ENCODE measurements around the gene CNTRL. TPM values are rescaled to one million over a fixed set of nuclear protein-coding genes. Genes with fewer than 3 reads are reported as not detected.

The CNTRL gene
- total RNA-seq, 1 experiment from 2014 or later: 44.9 TPM

- no peaks in the 10 kb centered on the region for H3K9me2 ChIP-seq (ENCODE audit: insufficient read depth)
- no peaks in the 10 kb centered on the region for H3K27me3 ChIP-seq (ENCODE audit: insufficient read depth, low read depth)
- H3K36me3 ChIP-seq (ENCODE audit: low read depth): peaks cover 5% of the 10 kb centered on the region; the same call in 1 of the 2 replicates
- DNase-seq: no peak
- no peak overlapping the region for H3K4me3 ChIP-seq
- H3K4me1 ChIP-seq (replicated peaks; ENCODE audit: insufficient read depth): peaks cover 8% of the 10 kb centered on the region
- no TSS peak for BruUV-seq (replicated peaks)
- H2AFZ ChIP-seq: no peak overlapping the region
- no peak overlapping the region for H3K4me2 ChIP-seq
- CTCF ChIA-PET: no interaction called here
- H3K79me2 ChIP-seq (ENCODE audit: low read depth): no peaks in the 10 kb centered on the region
- no peaks in the 10 kb centered on the region for H4K20me1 ChIP-seq (ENCODE audit: insufficient read depth)
- TF ChIP-seq CTCF (conservative IDR thresholded peaks at IDR 0.05): no peak
- TF ChIP-seq EZH2 (IDR thresholded peaks at IDR 0.05; ENCODE audit: low read depth): no peak
- no peak overlapping the region for H3K27ac ChIP-seq
- intact Hi-C loops (cut with micrococcal nuclease; ENCODE audit: unreplicated experiment): no loop called here
- peaks cover 4% of the 10 kb centered on the region; the same call in 1 of the 2 replicates for H3F3A ChIP-seq (ENCODE audit: insufficient read depth, low read depth)
- POLR2A ChIA-PET (ENCODE audit: unreplicated experiment): no interaction called here
- no peaks in the 10 kb centered on the region for H3K9me3 ChIP-seq (ENCODE audit: insufficient read depth, low read depth)
Observed at GRCh38 chr9:121160025-121160424, 85.3 kb downstream of the CNTRL start.

GRCh38 chr9:121168052-121168451 lies 93.3 kb downstream of the CNTRL start:
- no peak for DNase-seq
- ChIA-PET CTCF (no interaction called here), POLR2A (ENCODE audit: unreplicated experiment) (no interaction called here)
- Histone ChIP-seq H4K20me1 (ENCODE audit: insufficient read depth) (no peaks in the 10 kb centered on the region), H2AFZ (no peak overlapping the region), H3K36me3 (ENCODE audit: low read depth) (peaks cover 2% of the 10 kb centered on the region; the same call in 1 of the 2 replicates), H3K4me2 (no peak overlapping the region), H3K4me3 (no peak overlapping the region), H3K79me2 (ENCODE audit: low read depth) (no peaks in the 10 kb centered on the region), H3K27me3 (ENCODE audit: insufficient read depth, low read depth) (no peaks in the 10 kb centered on the region), H3F3A (ENCODE audit: insufficient read depth, low read depth) (no peaks in the 10 kb centered on the region), H3K9me3 (ENCODE audit: insufficient read depth, low read depth) (no peaks in the 10 kb centered on the region), H3K4me1 (replicated peaks; ENCODE audit: insufficient read depth) (no peaks in the 10 kb centered on the region), H3K9me2 (ENCODE audit: insufficient read depth) (no peaks in the 10 kb centered on the region), H3K27ac (no peak overlapping the region)
- TF ChIP-seq CTCF (conservative IDR thresholded peaks at IDR 0.05) (no peak), EZH2 (IDR thresholded peaks at IDR 0.05; ENCODE audit: low read depth) (no peak)
- no TSS peak for BruUV-seq (replicated peaks)
- intact Hi-C loops (cut with micrococcal nuclease; ENCODE audit: unreplicated experiment): no loop called here

- H3K4me1 ChIP-seq (replicated peaks; ENCODE audit: insufficient read depth): no peaks in the 10 kb centered on the region
- H3F3A ChIP-seq (ENCODE audit: insufficient read depth, low read depth): no peaks in the 10 kb centered on the region
- no peaks in the 10 kb centered on the region for H4K20me1 ChIP-seq (ENCODE audit: insufficient read depth)
- H3K9me3 ChIP-seq (ENCODE audit: insufficient read depth, low read depth): no peaks in the 10 kb centered on the region
- no peak overlapping the region for H3K4me2 ChIP-seq
- TF ChIP-seq CTCF (conservative IDR thresholded peaks at IDR 0.05) (peak; percentile 57), EZH2 (IDR thresholded peaks at IDR 0.05; ENCODE audit: low read depth) (no peak)
- no peak for DNase-seq
- no peak overlapping the region for H3K4me3 ChIP-seq
- peaks cover 5% of the 10 kb centered on the region; the same call in 1 of the 2 replicates for H3K36me3 ChIP-seq (ENCODE audit: low read depth)
- POLR2A ChIA-PET (ENCODE audit: unreplicated experiment): no interaction called here
- H3K9me2 ChIP-seq (ENCODE audit: insufficient read depth): no peaks in the 10 kb centered on the region
- intact Hi-C loops (cut with micrococcal nuclease; ENCODE audit: unreplicated experiment): no loop called here
- no peaks in the 10 kb centered on the region for H3K27me3 ChIP-seq (ENCODE audit: insufficient read depth, low read depth)
- no peaks in the 10 kb centered on the region for H3K79me2 ChIP-seq (ENCODE audit: low read depth)
- no peak overlapping the region for H2AFZ ChIP-seq
- no TSS peak for BruUV-seq (replicated peaks)
- no peak overlapping the region for H3K27ac ChIP-seq
- CTCF ChIA-PET: interaction anchor here (0.6 kb wide), 1 partner anchor 414 kb away, joined by 5 read pairs; no protein-coding TSS in a partner anchor
Observed at GRCh38 chr9:121169094-121169601, 94.4 kb downstream of the CNTRL start.

Measured in PC-9 (cell line).